RKO (cell line): ENCODE measurements around the gene C1QL3.

Source experiments
- DNase-seq: peaks from one replicate; pipeline ENCODE4 v3.0.0-alpha.2; 2016; ENCODE audit warnings: low spot score

The C1QL3 gene

GRCh38 chr10:16493884-16494536 lies 27.7 kb downstream of the C1QL3 start:
- no peak for DNase-seq

GRCh38 chr10:16491933-16492332 lies 29.7 kb downstream of the C1QL3 start:
- DNase-seq = no peak

- DNase-seq = no peak
Measured at GRCh38 chr10:16490511-16490910, 31.2 kb downstream of the C1QL3 start.

GRCh38 chr10:16483241-16483917 lies 38.3 kb downstream of the C1QL3 start:
- DNase-seq = no peak

- DNase-seq = no peak
Measured at GRCh38 chr10:16481052-16481728, 40.5 kb downstream of the C1QL3 start.

- DNase-seq = no peak
Measured at GRCh38 chr10:16478801-16479200, 42.9 kb downstream of the C1QL3 start.

GRCh38 chr10:16477757-16478156 lies 43.9 kb downstream of the C1QL3 start:
- DNase-seq = no peak

GRCh38 chr10:16472828-16473227 lies 48.9 kb downstream of the C1QL3 start:
- DNase-seq = no peak

GRCh38 chr10:16470747-16471146 lies 50.9 kb downstream of the C1QL3 start:
- DNase-seq = no peak

GRCh38 chr10:16466001-16466400 lies 55.7 kb downstream of the C1QL3 start:
- DNase-seq = no peak
